K562 (cell line): ENCODE data around the gene TMEM141. TPM values are rescaled to one million over a fixed set of nuclear protein-coding genes. Genes with fewer than 3 reads are reported as not detected.

Source experiments
- BCL6 ChIP-seq: fragments of 250-450 bp; sonication (Bioruptor Pico); IDR thresholded peaks from 2 replicates; pipeline ENCODE4 v1.4.0; 2020
- CTCF ChIP-seq, 3 experiments: IDR thresholded peaks in 2 of 3; conservative IDR thresholded peaks in 1 of 3; 2 replicates each; pipeline ENCODE4 v1.5.1; 2011 to 2012; ENCODE audit warnings: low read length in 3 of 3, mild to moderate bottlenecking in 3 of 3, control low read depth in 2 of 3, improper control_type of control experiment in 1 of 3, inconsistent platforms in 1 of 3, low read depth in 1 of 3, mixed read lengths in 1 of 3, moderate library complexity in 1 of 3; ENCODE audit not compliant: insufficient read depth in 2 of 3
- FIP1L1 ChIP-seq: fragments of 200-400 bp; formaldehyde crosslinking; IDR thresholded peaks from 2 replicates; pipeline ENCODE4 v1.6.1; 2018; ENCODE audit warnings: mild to moderate bottlenecking, low read depth, low read length; ENCODE audit not compliant: poor library complexity, severe bottlenecking
- HMGN3 ChIP-seq: IDR thresholded peaks from 2 replicates; pipeline ENCODE4 v1.6.1; 2011; ENCODE audit warnings: borderline replicate concordance, low read depth, mild to moderate bottlenecking, mixed read lengths, low read length; ENCODE audit not compliant: insufficient read length; ENCODE audit errors: extremely low read depth
- HNRNPL ChIP-seq: fragments of 200-400 bp; formaldehyde crosslinking; IDR thresholded peaks from 2 replicates; pipeline ENCODE4 v1.6.1; 2017; ENCODE audit warnings: low read depth, mild to moderate bottlenecking, low read length
- ILF3 ChIP-seq: fragments of 450-650 bp; IDR thresholded peaks from 2 replicates; pipeline ENCODE4 v1.6.1; 2018; ENCODE audit warnings: antibody characterized with exemption, mild to moderate bottlenecking, moderate library complexity, borderline replicate concordance
- IRF2 ChIP-seq: sonication (generic); formaldehyde crosslinking; IDR thresholded peaks from 2 replicates; pipeline ENCODE4 v1.8.1; 2022; ENCODE audit warnings: mild to moderate bottlenecking, missing genetic modification reagents
- KDM5B ChIP-seq: fragments of 200-600 bp; sonication (generic); IDR thresholded peaks from 2 replicates; pipeline ENCODE4 v1.6.1; 2012; ENCODE audit warnings: low read depth, mild to moderate bottlenecking, moderate library complexity, low read length, control low read depth, inconsistent platforms; ENCODE audit not compliant: insufficient replicate concordance
- LARP7 ChIP-seq: fragments of 450-650 bp; IDR thresholded peaks from 2 replicates; pipeline ENCODE4 v1.6.1; 2016
- MAFG ChIP-seq: fragments of 450-650 bp; conservative IDR thresholded peaks from 2 replicates; pipeline ENCODE4 v1.6.1; 2016; ENCODE audit warnings: missing genetic modification characterization, missing compliant biosample characterization
- PHF8 ChIP-seq: fragments of 200-600 bp; sonication (generic); IDR thresholded peaks from 2 replicates; pipeline ENCODE4 v1.6.1; 2012; ENCODE audit warnings: mixed run types, mild to moderate bottlenecking, inconsistent platforms, low read length, moderate library complexity, borderline replicate concordance
- POLR2A ChIP-seq: fragments of 450-650 bp; conservative IDR thresholded peaks from 2 replicates; pipeline ENCODE4 v1.6.1; 2016
- POLR2G ChIP-seq: fragments of 200-400 bp; formaldehyde crosslinking; IDR thresholded peaks from 2 replicates; pipeline ENCODE4 v1.6.1; 2017; ENCODE audit warnings: low read depth, mild to moderate bottlenecking, antibody characterized with exemption, low read length, moderate library complexity
- PURB ChIP-seq: sonication (generic); formaldehyde crosslinking; IDR thresholded peaks from 2 replicates; pipeline ENCODE4 v1.9.0; 2021; ENCODE audit warnings: low read depth, mild to moderate bottlenecking, missing genetic modification reagents
- RBFOX2 ChIP-seq: fragments of 200-400 bp; formaldehyde crosslinking; IDR thresholded peaks from 2 replicates; pipeline ENCODE4 v1.6.1; 2017; ENCODE audit warnings: low read depth, mild to moderate bottlenecking, low read length, moderate library complexity
- SMAD1 ChIP-seq: fragments of 150-350 bp; IDR thresholded peaks from 2 replicates; pipeline ENCODE4 v1.6.1; 2014; ENCODE audit warnings: low read length, low read depth; ENCODE audit not compliant: partially characterized antibody
- SMAD3 ChIP-seq: fragments of 450-650 bp; formaldehyde crosslinking; conservative IDR thresholded peaks from 2 replicates; pipeline ENCODE4 v1.4.0; 2020; ENCODE audit warnings: mild to moderate bottlenecking
- SP1 ChIP-seq: sonication (generic); formaldehyde crosslinking; IDR thresholded peaks from 2 replicates; pipeline ENCODE4 v1.8.1; 2022; ENCODE audit warnings: mild to moderate bottlenecking, missing genetic modification reagents
- SUPT5H ChIP-seq: fragments of 450-650 bp; IDR thresholded peaks from 2 replicates; pipeline ENCODE4 v1.6.1; 2016
- VEZF1 ChIP-seq: fragments of 200-800 bp; sonication (Bioruptor generic); IDR thresholded peaks from 2 replicates; pipeline ENCODE4 v1.6.1; 2017; ENCODE audit warnings: missing genetic modification characterization, missing compliant biosample characterization
- ZFP1 ChIP-seq: fragments of 450-650 bp; formaldehyde crosslinking; IDR thresholded peaks from 2 replicates; pipeline ENCODE4 v1.4.0; 2020; ENCODE audit warnings: mild to moderate bottlenecking, mixed read lengths
- ZNF384 ChIP-seq: IDR thresholded peaks from 2 replicates; pipeline ENCODE4 v1.6.1; 2012; ENCODE audit warnings: low read depth, low read length, improper control_type of control experiment
- polyA plus RNA-seq, 8 experiments: library from polyadenylated mRNA; depleted of rRNA in 4 of 8; stranded (reverse) in 5 of 8; unstranded in 3 of 8; fragments of >200 nt; fragmentation: Nextera tagmentation in 2 of 8; fragmentation: Illumina TruSeq in 1 of 8; extraction: Ambion mirVana in 2 of 8; extraction: Trizol in 1 of 8; gene quantifications; 2 replicates each; pipeline versions ENCODE4 v1.2.1 to v1.2.3, GENCODE V29; 2011 to 2014; ENCODE audit warnings: inconsistent platforms in 1 of 8, missing spikeins in 1 of 8
- total RNA-seq, 7 experiments: library from RNA; depleted of rRNA in 6 of 7; stranded (reverse); fragments of >200 nt in 6 of 7; fragmentation: Illumina TruSeq in 2 of 7; extraction: Trizol in 2 of 7; gene quantifications; 2 replicates each; pipeline versions ENCODE4 v1.2.1 to v1.2.3, GENCODE V29; 2011 to 2021; ENCODE audit warnings: low replicate concordance in 1 of 7

TMEM141 gene
- total and polyA plus RNA-seq, 9 of the 15 experiments (the other 6 are each of a cell fraction or from before 2014, with no cell fraction given): 21.5 to 123 (median 74.8) TPM

GRCh38 chr9:136762915-136763648, 28.1 kb upstream of the TMEM141 start (continued):
- peak; percentile 41 for TF ChIP-seq FIP1L1
- peak; percentile 83 for TF ChIP-seq POLR2G
- no peak for TF ChIP-seq HNRNPL
- peak; percentile 63 for TF ChIP-seq RBFOX2
- peak; percentile 81 for TF ChIP-seq ZNF384
- TF ChIP-seq ZFP1: no peak
- TF ChIP-seq LARP7: no peak
- no peak for TF ChIP-seq ILF3
- TF ChIP-seq VEZF1 (CRISPR knock-in tag): peak; percentile 92
- no peak for TF ChIP-seq SMAD1
- TF ChIP-seq PURB: no peak
- TF ChIP-seq HMGN3: peak; percentile 36
- peak; percentile 11 to 39 (median 32); a peak in 4 of 6 replicates for TF ChIP-seq CTCF (IDR thresholded peaks at IDR 0.05 in 2 of 3, conservative IDR thresholded peaks at IDR 0.05 in 1 of 3; ENCODE audit: insufficient read depth in 2 of 3, low read depth in 1 of 3, low read length in 3 of 3)
- no peak for TF ChIP-seq IRF2 (CRISPR knock-in tag)
- peak; percentile 59; the same call in 1 of the 2 replicates for TF ChIP-seq SUPT5H
- TF ChIP-seq MAFG (tag): no peak
- no peak for TF ChIP-seq BCL6 (CRISPR knock-in tag)
- TF ChIP-seq SMAD3 (CRISPR knock-in tag): no peak
- TF ChIP-seq PHF8: peak; percentile 51; the same call in 1 of the 2 replicates
- peak; percentile 71 for TF ChIP-seq KDM5B
- TF ChIP-seq SP1 (CRISPR knock-in tag): peak; percentile 65; the same call in 1 of the 2 replicates
- peak; percentile 57; the same call in 1 of the 2 replicates for TF ChIP-seq POLR2A
